Smooth muscle cell (in vitro differentiated cells): Measurements from ENCODE around the gene FEV. TPM values are rescaled to one million over a fixed set of nuclear protein-coding genes. Genes with fewer than 3 reads are reported as not detected.

Source experiments
- DNase-seq: peaks from one replicate; lab custom pipeline; 2025; ENCODE audit not compliant: unreplicated experiment; lab: John Stamatoyannopoulos, UW
- H2AFZ ChIP-seq: fragments of 200-600 bp; sonication (generic); 2 replicates; pipeline ENCODE4 v1.6.0; 2016; ENCODE audit warnings: antibody characterized with exemption, low read depth, mild to moderate bottlenecking
- H3F3A ChIP-seq: fragments of 200-600 bp; sonication (generic); 2 replicates; pipeline ENCODE4 v1.6.0; 2017; ENCODE audit warnings: antibody characterized with exemption, low read depth
- H3K27ac ChIP-seq: fragments of 200-600 bp; sonication (generic); 2 replicates; pipeline ENCODE4 v1.5.1; 2016; ENCODE audit warnings: low read depth, mild to moderate bottlenecking
- H3K27me3 ChIP-seq: fragments of 200-600 bp; sonication (generic); 2 replicates; pipeline ENCODE4 v1.6.1; 2016; ENCODE audit warnings: low read depth, mild to moderate bottlenecking
- H3K36me3 ChIP-seq: fragments of 200-600 bp; sonication (generic); 2 replicates; pipeline ENCODE4 v1.5.1; 2016; ENCODE audit warnings: low read depth
- H3K4me1 ChIP-seq: fragments of 200-600 bp; sonication (generic); 2 replicates; pipeline ENCODE4 v1.5.1; 2016; ENCODE audit warnings: low read depth
- H3K4me2 ChIP-seq: fragments of 200-600 bp; sonication (generic); 2 replicates; pipeline ENCODE4 v1.6.0; 2016; ENCODE audit warnings: mild to moderate bottlenecking
- H3K4me3 ChIP-seq: fragments of 200-600 bp; sonication (generic); 2 replicates; pipeline ENCODE4 v1.5.1; 2016; ENCODE audit warnings: mild to moderate bottlenecking
- H3K79me2 ChIP-seq: fragments of 200-600 bp; sonication (generic); 2 replicates; pipeline ENCODE4 v1.6.0; 2016; ENCODE audit warnings: low read depth, mild to moderate bottlenecking
- H3K9ac ChIP-seq: fragments of 200-600 bp; sonication (generic); 2 replicates; pipeline ENCODE4 v1.6.0; 2016; ENCODE audit warnings: low read depth
- H3K9me3 ChIP-seq: fragments of 200-600 bp; sonication (generic); replicated peaks from 2 replicates; pipeline ENCODE4 v1.5.1; 2016; ENCODE audit warnings: low read depth
- H4K20me1 ChIP-seq: fragments of 200-600 bp; sonication (generic); 2 replicates; pipeline ENCODE4 v1.6.0; 2016; ENCODE audit warnings: low read depth
- CTCF ChIP-seq: fragments of 200-600 bp; sonication (generic); IDR thresholded peaks from 2 replicates; pipeline ENCODE4 v1.5.1; 2017; ENCODE audit warnings: borderline replicate concordance, mild to moderate bottlenecking, antibody characterized with exemption; ENCODE audit not compliant: insufficient read depth, poor library complexity, severe bottlenecking
- WGBS: methylation state at CpG from one replicate; pipeline ENCODE4 v1.1.7; 2016; ENCODE audit warnings: low lambda C conversion rate; 5-methylcytosine and 5-hydroxymethylcytosine counted together
- polyA plus RNA-seq: library from polyadenylated mRNA; unstranded; fragments of >200 nt; fragmentation: Nextera tagmentation; extraction: Ambion mirVana; gene quantifications from 2 replicates; pipeline ENCODE4 v1.2.1, GENCODE V29; 2016
- total RNA-seq: library from RNA; depleted of rRNA; stranded (reverse); fragments of >200 nt; gene quantifications from 2 replicates; pipeline ENCODE4 v1.2.3, GENCODE V29; 2014

The FEV gene
- total and polyA plus RNA-seq, 2 experiments from 2014 or later, result not detected

GRCh38 chr2:219018726-219019125, 33.7 kb upstream of the FEV start:
- H3K27me3 ChIP-seq, result peaks cover 29% of the 10 kb centered on the region
- DNase-seq, result no peak
- H3K4me1 ChIP-seq, result no peaks in the 10 kb centered on the region
- no peak overlapping the region for H3K4me2 ChIP-seq
- 92% methylated on average over 10 of the region's 10 CpGs for WGBS
- no peak overlapping the region for H3K9ac ChIP-seq
- H3K79me2 ChIP-seq, result no peaks in the 10 kb centered on the region
- no peaks in the 10 kb centered on the region for H4K20me1 ChIP-seq
- H3K9me3 ChIP-seq, result no peaks in the 10 kb centered on the region
- H2AFZ ChIP-seq, result no peak overlapping the region
- no peak overlapping the region for H3K27ac ChIP-seq
- H3K36me3 ChIP-seq, result no peaks in the 10 kb centered on the region
- no peaks in the 10 kb centered on the region for H3F3A ChIP-seq
- H3K4me3 ChIP-seq, result no peak overlapping the region
- no peak for TF ChIP-seq CTCF

- H3F3A ChIP-seq, result no peaks in the 10 kb centered on the region
- no peaks in the 10 kb centered on the region for H3K79me2 ChIP-seq
- no peak for TF ChIP-seq CTCF
- peaks cover 29% of the 10 kb centered on the region for H3K27me3 ChIP-seq
- H3K4me2 ChIP-seq, result no peak overlapping the region
- DNase-seq, result no peak
- H3K9me3 ChIP-seq, result no peaks in the 10 kb centered on the region
- WGBS, result 88% methylated on average over 7 of the region's 7 CpGs
- H2AFZ ChIP-seq, result no peak overlapping the region
- H4K20me1 ChIP-seq, result no peaks in the 10 kb centered on the region
- H3K4me3 ChIP-seq, result no peak overlapping the region
- H3K27ac ChIP-seq, result no peak overlapping the region
- H3K36me3 ChIP-seq, result no peaks in the 10 kb centered on the region
- no peaks in the 10 kb centered on the region for H3K4me1 ChIP-seq
- H3K9ac ChIP-seq, result no peak overlapping the region
Observed at GRCh38 chr2:219018286-219018685, 33.3 kb upstream of the FEV start.

- H2AFZ ChIP-seq, result no peak overlapping the region
- no peak overlapping the region for H3K4me3 ChIP-seq
- no peak overlapping the region for H3K9ac ChIP-seq
- H3K36me3 ChIP-seq, result no peaks in the 10 kb centered on the region
- no peaks in the 10 kb centered on the region for H3K9me3 ChIP-seq
- no peaks in the 10 kb centered on the region for H3K4me1 ChIP-seq
- H3K79me2 ChIP-seq, result no peaks in the 10 kb centered on the region
- 91% methylated on average over 14 of the region's 14 CpGs for WGBS
- H3K27me3 ChIP-seq, result peaks cover 29% of the 10 kb centered on the region
- no peak for DNase-seq
- no peaks in the 10 kb centered on the region for H3F3A ChIP-seq
- H3K4me2 ChIP-seq, result no peak overlapping the region
- TF ChIP-seq CTCF, result no peak
- H4K20me1 ChIP-seq, result no peaks in the 10 kb centered on the region
- no peak overlapping the region for H3K27ac ChIP-seq
Observed at GRCh38 chr2:219017201-219017931, 32.4 kb upstream of the FEV start.

GRCh38 chr2:219016721-219017120, 31.7 kb upstream of the FEV start:
- Histone ChIP-seq H3K4me2 (no peak overlapping the region), H3K4me1 (no peaks in the 10 kb centered on the region), H3K9ac (no peak overlapping the region), H3K27me3 (peaks cover 29% of the 10 kb centered on the region), H4K20me1 (no peaks in the 10 kb centered on the region), H3K79me2 (no peaks in the 10 kb centered on the region), H3K36me3 (no peaks in the 10 kb centered on the region), H3K4me3 (no peak overlapping the region), H3K27ac (no peak overlapping the region), H3K9me3 (no peaks in the 10 kb centered on the region), H3F3A (no peaks in the 10 kb centered on the region), H2AFZ (no peak overlapping the region)
- WGBS, result 94% methylated on average over 11 of the region's 11 CpGs
- TF ChIP-seq CTCF, result no peak
- no peak for DNase-seq
